ENCODE results near the gene PLPP1.

The PLPP1 gene

GRCh38 chr5:55497712-55498111 is 37.1 kb downstream of the PLPP1 start:
- no peak for DNase-seq

DNA sequence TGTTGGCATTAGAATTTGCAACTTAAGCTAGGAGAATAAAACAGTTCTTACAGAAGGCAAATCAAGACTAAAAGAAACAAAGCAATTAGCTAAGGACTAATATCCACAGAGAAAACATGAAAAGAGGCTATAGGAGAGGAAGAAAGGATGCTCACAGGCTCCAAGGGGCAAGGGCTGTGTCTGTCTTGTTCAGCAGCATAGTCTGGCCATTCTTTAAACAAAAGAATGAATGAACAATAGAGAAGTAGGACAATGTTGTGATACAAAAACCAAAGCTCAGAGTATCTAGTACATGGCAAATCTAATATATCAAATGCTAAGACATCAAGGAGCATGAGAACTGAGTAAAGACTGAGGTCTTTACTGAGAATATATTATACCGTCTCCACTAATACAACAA is 39.5 kb downstream of the PLPP1 start:
- no peak for DNase-seq

DNA sequence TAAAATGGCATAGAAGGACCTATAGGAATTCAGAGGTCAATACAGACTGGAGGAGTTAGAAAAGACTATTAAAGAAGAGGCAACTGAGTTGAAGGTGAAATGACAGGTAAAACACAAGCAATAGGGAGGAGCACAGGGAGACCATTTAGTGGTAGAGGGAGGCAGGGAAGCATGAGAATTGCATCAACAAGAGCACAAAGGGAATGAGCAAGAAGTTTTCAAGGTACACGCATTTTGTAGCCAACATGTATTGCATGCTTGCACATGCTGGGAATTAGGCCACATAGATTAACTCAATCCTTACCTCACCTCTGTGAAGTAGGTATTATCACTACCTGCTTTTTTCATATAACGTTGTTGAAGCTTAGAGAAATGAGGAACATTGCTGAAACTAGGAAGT is 42.3 kb downstream of the PLPP1 start:
- no peak for DNase-seq

DNA sequence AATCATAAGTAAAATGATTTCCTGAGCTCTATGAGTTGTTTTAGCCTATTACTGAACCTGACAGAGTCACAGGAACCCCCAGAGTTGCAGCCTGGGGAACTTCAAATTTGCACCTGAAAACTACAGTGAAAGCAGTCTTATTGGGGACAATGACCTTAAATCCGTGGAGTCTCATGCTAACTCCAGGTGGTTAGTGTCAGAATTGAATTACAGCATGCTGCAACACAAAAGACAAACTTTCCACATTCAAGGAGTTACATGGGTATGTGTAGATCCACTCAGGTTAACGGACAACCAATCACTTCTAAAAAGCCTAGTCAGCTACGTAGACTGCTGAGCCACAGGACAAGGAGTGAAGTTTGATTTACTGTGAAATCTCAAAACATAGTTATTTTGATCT is 49.7 kb downstream of the PLPP1 start:
- DNase-seq, result no peak

DNA sequence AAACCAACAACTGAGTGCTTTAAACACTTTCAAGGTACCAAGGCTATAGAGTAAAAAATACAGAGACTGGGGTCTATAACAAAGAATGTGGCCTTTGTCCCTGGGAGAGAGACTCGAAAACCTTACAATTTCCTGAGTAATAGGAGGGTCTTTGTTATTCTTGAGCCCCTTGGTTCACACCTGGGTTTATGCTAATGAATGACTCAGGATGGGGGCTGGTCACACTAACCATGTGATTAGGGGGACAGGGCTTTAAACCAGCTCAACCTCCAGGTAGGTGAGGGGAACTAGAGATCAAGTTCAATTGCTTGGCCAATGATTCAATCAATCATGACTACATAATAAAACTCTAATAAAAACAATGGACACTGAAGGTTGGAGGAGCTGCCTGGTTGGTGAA is 50.2 kb downstream of the PLPP1 start:
- no peak for DNase-seq

DNA sequence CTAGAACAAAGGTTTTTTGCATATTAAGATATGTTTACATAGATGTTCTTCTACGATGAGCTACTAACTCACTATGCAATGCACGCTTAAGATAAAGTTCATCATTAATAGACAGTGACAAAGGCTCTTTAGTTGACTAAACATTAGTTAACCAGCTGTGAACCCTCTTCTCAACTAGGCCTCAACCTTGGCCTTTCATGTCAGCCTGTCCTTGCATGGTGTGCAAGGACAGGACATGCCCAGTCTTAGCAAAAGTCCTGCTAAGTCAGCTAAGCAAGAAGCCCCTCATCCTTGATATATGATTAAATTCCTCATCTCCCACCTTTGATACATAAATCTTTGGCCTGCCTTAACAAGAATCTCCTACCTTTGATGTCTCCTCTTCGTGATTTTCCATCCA is 50.9 kb downstream of the PLPP1 start:
- no peak for DNase-seq

DNA sequence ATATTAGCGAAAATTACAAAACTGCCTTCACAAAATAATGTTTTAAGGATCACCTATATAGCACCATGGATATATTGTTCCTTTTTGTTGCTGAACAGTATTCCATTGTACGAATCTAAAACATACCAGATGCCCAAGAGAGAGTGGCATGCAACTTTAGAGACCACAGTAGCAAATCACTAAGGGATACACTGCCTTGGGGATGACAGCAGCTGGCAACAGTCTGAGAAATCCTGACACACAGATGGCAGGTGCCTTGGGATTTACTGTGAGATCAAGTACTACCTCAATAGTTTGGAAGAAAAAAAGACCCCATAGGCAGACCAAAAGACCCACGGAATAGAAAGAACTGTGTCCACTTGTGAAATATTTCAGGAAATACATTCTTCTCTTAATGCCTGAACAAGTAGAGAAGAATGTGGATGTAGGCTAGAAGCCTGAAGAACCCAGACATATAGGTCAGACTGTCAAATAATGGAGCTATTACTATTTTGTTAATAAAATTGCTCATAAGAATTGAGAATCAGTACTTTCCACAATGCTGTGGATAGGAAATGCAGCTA is 53.4 kb downstream of the PLPP1 start:
- DNase-seq, result no peak

DNA sequence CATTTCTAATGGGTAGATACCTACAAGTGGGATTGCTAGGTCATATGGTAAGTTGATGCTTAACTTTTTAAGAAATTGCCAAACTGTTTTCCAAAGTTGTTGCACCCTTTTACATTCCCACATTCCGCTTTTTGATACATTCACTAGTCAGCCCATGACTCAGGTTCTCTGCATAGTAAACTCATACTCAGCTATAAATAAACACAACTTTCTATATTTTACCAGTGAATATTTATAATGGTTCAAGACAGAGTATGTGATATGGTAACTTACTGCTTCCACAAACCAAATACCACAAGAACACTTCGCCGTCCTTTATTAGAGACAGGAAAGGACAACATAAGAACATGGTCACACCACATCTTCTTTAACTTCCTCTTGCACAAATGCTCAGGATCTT is 54.0 kb downstream of the PLPP1 start:
- no peak for DNase-seq

- DNase-seq, result no peak
These were observed 62.1 kb downstream of the PLPP1 start for GRCh38 chr5:55472642-55473041.

GRCh38 chr5:55471468-55471867 is 63.3 kb downstream of the PLPP1 start:
- no peak for DNase-seq

- DNase-seq, result no peak
These were observed 64.5 kb downstream of the PLPP1 start for GRCh38 chr5:55470282-55470681.

- DNase-seq, result no peak
These were observed 64.9 kb downstream of the PLPP1 start for GRCh38 chr5:55469839-55470238.

GRCh38 chr5:55467862-55468551 is 66.8 kb downstream of the PLPP1 start:
- DNase-seq, result no peak

GRCh38 chr5:55463613-55464012 is 71.2 kb downstream of the PLPP1 start:
- DNase-seq, result no peak

DNA sequence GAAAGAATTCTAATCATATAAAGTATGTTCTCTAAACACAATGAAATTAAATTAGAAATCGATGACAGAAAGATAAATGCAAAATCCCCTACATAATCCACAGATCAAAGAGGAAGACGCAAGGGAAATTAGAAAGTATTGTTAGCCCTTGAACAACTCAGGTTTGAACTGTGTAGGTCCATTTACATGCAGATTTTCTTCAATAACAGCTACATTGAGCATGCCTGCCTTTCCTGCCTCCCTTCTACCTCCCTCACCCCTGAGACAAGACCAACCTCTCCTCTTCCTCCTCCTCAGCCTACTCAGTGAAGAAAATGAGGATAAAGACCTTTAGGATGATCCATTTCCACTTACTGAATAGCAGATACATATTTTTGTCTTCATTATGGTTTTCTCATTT is 75.2 kb downstream of the PLPP1 start:
- no peak for DNase-seq

DNA sequence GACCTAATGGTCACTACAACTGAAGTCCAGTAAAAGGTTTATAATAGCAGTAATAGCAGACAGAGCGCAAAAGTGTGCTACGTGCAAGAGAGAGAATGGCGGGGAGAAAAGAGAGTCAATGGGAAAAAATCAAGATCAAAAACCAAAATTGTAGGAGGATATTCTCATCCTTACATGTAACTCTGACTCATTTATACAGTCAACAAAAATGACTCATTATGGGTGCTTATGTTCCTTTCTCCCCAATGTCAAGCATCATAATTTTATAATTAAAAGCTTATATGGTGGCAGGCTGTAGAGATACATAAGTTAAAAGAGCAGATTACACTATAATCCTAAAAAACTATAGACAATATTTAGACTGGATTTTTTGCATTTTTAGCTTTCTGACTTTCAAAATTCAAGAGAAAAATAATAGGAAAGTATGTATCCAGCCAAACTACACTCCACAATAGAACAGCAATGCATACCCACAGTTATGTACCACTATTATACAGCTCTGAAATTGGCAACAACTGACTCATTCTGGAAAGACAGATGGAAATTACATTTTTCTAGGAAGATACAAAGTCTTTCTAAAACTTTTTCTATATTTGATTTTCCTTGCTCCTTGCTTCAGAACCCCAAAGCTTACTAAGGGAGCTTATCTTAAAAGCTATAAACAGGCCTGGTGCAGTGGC is 78.4 kb downstream of the PLPP1 start:
- no peak for DNase-seq

- no peak for DNase-seq
These were observed 80.5 kb downstream of the PLPP1 start for GRCh38 chr5:55454282-55454681.

GRCh38 chr5:55453211-55453610 is 81.6 kb downstream of the PLPP1 start:
- DNase-seq, result no peak

- no peak for DNase-seq
These were observed 82.8 kb downstream of the PLPP1 start for GRCh38 chr5:55451976-55452375.

DNA sequence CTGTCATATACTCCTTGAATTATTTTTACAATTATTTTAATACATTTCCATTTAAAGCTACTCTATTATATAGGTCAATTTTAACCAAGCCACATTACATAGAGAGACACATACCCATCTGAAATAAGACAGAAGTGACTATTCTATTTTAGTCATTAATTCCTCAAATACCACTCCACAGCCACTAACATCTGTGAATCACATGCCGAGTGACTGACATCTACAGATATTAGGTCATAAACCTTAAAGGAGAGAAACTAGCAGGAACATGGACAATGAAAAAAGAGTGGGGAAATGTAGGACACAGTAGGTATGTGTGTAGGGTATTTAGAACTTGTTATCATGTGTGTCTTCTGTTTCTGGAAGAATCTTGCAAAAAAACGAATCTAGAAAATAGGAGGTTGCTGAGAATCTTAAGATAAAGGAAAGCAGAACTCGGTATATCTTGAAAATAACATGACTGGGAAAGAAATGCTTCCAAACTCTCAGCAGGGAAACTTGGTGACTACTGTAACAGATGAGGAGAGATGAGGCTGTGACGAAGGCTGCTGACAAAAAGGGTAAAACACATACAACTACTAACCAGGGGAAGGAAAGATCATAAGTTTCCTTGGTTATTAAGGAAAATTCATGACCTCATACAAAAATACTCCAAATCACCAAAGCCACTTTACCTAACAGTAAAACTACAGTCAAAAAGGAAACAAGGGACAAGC is 84.6 kb downstream of the PLPP1 start:
- no peak for DNase-seq

- DNase-seq, result no peak
These were observed 88.0 kb downstream of the PLPP1 start for GRCh38 chr5:55446640-55447351.

DNA sequence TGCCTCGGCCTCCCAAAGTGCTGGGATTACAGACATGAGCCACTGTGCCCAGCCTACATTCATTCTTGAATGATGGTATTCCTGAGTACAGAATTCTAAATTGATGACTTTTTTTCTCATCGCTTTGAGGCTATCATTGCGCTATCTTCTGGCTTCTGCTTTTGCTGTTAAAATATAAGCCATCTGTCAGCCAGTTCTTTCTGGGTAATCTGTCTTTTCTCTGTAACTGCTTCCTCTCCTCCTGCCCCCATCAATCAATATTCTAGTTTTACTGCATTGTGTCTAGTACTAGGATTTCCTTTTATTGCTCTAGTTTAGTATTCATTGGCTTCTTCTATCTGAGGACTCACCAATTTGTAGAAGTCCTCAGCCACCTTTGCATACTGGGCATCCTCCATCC is 89.0 kb downstream of the PLPP1 start:
- DNase-seq, result no peak

DNA sequence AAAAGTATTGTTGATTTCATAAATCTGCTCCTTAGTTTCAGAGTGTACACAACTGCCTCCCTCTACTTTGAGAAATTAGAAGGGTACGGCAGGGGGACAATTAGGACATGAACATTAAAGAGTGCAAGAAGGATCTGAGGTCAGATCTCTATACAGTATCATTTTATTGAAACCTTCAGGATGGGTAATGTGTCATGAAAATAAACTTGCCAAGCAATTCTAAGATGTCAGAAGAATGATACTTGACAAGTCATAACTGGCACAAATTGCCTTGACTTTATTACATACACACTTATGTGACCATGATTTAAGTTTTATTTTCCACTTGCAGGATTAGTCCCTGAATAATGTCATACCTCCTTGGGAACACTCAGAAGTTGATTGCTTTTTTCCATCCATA is 92.8 kb downstream of the PLPP1 start:
- no peak for DNase-seq

All from CD4-positive, alpha-beta T cell treated with Interleukin-4 for 4 hours (primary cell).